GM12878 (cell line): Measurements from ENCODE around the gene CDC14B. TPM values are rescaled to one million over a fixed set of nuclear protein-coding genes. Genes with fewer than 3 reads are reported as not detected.

Experiments
- ATAC-seq: fragments of 200-7000 bp; cut with Tn5 transposase; 3 replicates; pipeline ENCODE4 v1.9.1; 2020; ENCODE audit warnings: mild to moderate bottlenecking, moderate library complexity
- BruUV-seq: library from RNA; stranded (reverse); fragments of 400-500 nt; replicated peaks from 2 replicates; lab custom pipeline; 2021; lab: Mats Ljungman, UMichigan
- CTCF ChIA-PET: fragments of 300-600 bp; sonication (Branson Sonifier 250); formaldehyde crosslinking; extraction: SDS; loops from one replicate; lab custom pipeline; 2021; ENCODE audit warnings: inconsistent platforms; lab: Yijun Ruan, JAX
- POLR2A ChIA-PET: fragments of 350-600 bp; formaldehyde crosslinking; extraction: SDS; loops from one replicate; lab custom pipeline; 2021; ENCODE audit warnings: inconsistent platforms; lab: Charles Lee
- RAD21 ChIA-PET: fragments of 300-600 bp; sonication (Branson Sonifier 250); formaldehyde crosslinking; loops from one replicate; lab custom pipeline; 2023; ENCODE audit warnings: antibody characterized with exemption; ENCODE audit not compliant: unreplicated experiment; lab: Charles Lee
- SMC1A ChIA-PET: fragments of 300-600 bp; sonication (Branson Sonifier 250); formaldehyde crosslinking; loops from one replicate; lab custom pipeline; 2023; ENCODE audit not compliant: unreplicated experiment, uncharacterized antibody; lab: Charles Lee
- DNase-seq: peaks from one replicate; pipeline ENCODE4 v3.0.0-alpha.2; 2011; ENCODE audit warnings: low read depth, low spot score
- FAIRE-seq: peaks from 3 replicates; lab custom pipeline; 2011; peaks lifted over from hg19 to GRCh38; lab: Jason Lieb, UNC
- H2AFZ ChIP-seq: 2 replicates; pipeline ENCODE4 v1.6.0; 2011; ENCODE audit warnings: low read depth, low read length, control low read depth; ENCODE audit not compliant: control insufficient read depth
- H3K27ac ChIP-seq: 2 replicates; pipeline ENCODE4 v1.5.1; 2011; ENCODE audit warnings: control low read depth; ENCODE audit not compliant: control insufficient read depth, insufficient read depth
- H3K27me3 ChIP-seq, 2 experiments: replicated peaks in 1 of 2; 2 replicates each; pipeline versions ENCODE4 v1.6.0 to v1.6.1; 2011; ENCODE audit warnings: low read length in 1 of 2; ENCODE audit not compliant: control insufficient read depth in 2 of 2, insufficient read depth in 2 of 2
- H3K36me3 ChIP-seq, 2 experiments: 2 replicates each; pipeline ENCODE4 v1.5.1; 2011; ENCODE audit warnings: low read length in 1 of 2; ENCODE audit not compliant: control insufficient read depth in 2 of 2, insufficient read depth in 2 of 2
- H3K4me1 ChIP-seq: 2 replicates; pipeline ENCODE4 v1.6.1; 2011; ENCODE audit warnings: mild to moderate bottlenecking, low read length, moderate library complexity, mixed read lengths; ENCODE audit not compliant: control insufficient read depth, insufficient read depth
- H3K4me2 ChIP-seq: 2 replicates; pipeline ENCODE4 v1.6.0; 2011; ENCODE audit warnings: control low read depth; ENCODE audit not compliant: control insufficient read depth, insufficient read depth
- H3K4me3 ChIP-seq: fragments of 200-600 bp; sonication (generic); 2 replicates; pipeline ENCODE4 v1.5.1; 2016
- H3K79me2 ChIP-seq: 2 replicates; pipeline ENCODE4 v1.6.0; 2011; ENCODE audit warnings: low read length; ENCODE audit not compliant: control insufficient read depth, insufficient read depth
- H3K9ac ChIP-seq: 2 replicates; pipeline ENCODE4 v1.8.0; 2011; ENCODE audit warnings: low read length, control low read depth, mixed read lengths; ENCODE audit not compliant: control insufficient read depth, insufficient read depth
- H3K9me3 ChIP-seq: replicated peaks from 3 replicates; pipeline ENCODE4 v1.5.1; 2011; ENCODE audit warnings: mild to moderate bottlenecking, low read length; ENCODE audit not compliant: control insufficient read depth, insufficient read depth
- H4K20me1 ChIP-seq: 2 replicates; pipeline ENCODE4 v1.6.0; 2011; ENCODE audit not compliant: control insufficient read depth, insufficient read depth
- ASH2L ChIP-seq: fragments of 300-600, 200-600 bp; sonication (generic); IDR thresholded peaks from 2 replicates; pipeline ENCODE4 v1.6.1; 2017; ENCODE audit warnings: low read depth, mild to moderate bottlenecking, borderline replicate concordance
- BMI1 ChIP-seq: fragments of 450-650 bp; IDR thresholded peaks from 2 replicates; pipeline ENCODE4 v1.6.1; 2016; ENCODE audit warnings: mild to moderate bottlenecking, moderate library complexity, borderline replicate concordance
- CBX3 ChIP-seq: fragments of 200-600 bp; sonication (generic); IDR thresholded peaks from 2 replicates; pipeline ENCODE4 v1.6.1; 2016; ENCODE audit warnings: low read depth, borderline replicate concordance
- CBX5 ChIP-seq: sonication (generic); IDR thresholded peaks from 2 replicates; pipeline ENCODE4 v1.6.1; 2016; ENCODE audit warnings: low read depth, moderate library complexity, mild to moderate bottlenecking, inconsistent platforms
- CTCF ChIP-seq, 3 experiments: IDR thresholded peaks in 2 of 3; conservative IDR thresholded peaks in 1 of 3; 2 replicates each; pipeline ENCODE4 v1.5.1; 2011; ENCODE audit warnings: low read depth in 3 of 3, low read length in 3 of 3, mild to moderate bottlenecking in 3 of 3, control low read depth in 2 of 3, moderate library complexity in 2 of 3, inconsistent platforms in 1 of 3, mixed read lengths in 1 of 3; ENCODE audit not compliant: control insufficient read depth in 2 of 3, insufficient read depth in 1 of 3; ENCODE audit errors: extremely low read depth in 1 of 3
- E2F4 ChIP-seq: IDR thresholded peaks from 2 replicates; pipeline ENCODE4 v1.6.1; 2012; ENCODE audit warnings: low read depth, low read length, improper control_type of control experiment
- GATAD2B ChIP-seq: fragments of 450-650 bp; conservative IDR thresholded peaks from 2 replicates; pipeline ENCODE4 v1.6.1; 2017; ENCODE audit warnings: low read depth, mild to moderate bottlenecking, moderate library complexity
- HCFC1 ChIP-seq: fragments of 150-350 bp; IDR thresholded peaks from 2 replicates; pipeline ENCODE4 v1.6.1; 2014; ENCODE audit warnings: low read length
- IKZF1 ChIP-seq: fragments of 450-650 bp; conservative IDR thresholded peaks from 2 replicates; pipeline ENCODE4 v1.6.1; 2017; ENCODE audit warnings: antibody characterized with exemption, mild to moderate bottlenecking
- NKRF ChIP-seq: fragments of 450-650 bp; conservative IDR thresholded peaks from 2 replicates; pipeline ENCODE4 v1.6.1; 2017; ENCODE audit warnings: mild to moderate bottlenecking, moderate library complexity
- PAX8 ChIP-seq: fragments of 450-650 bp; IDR thresholded peaks from 2 replicates; pipeline ENCODE4 v1.6.1; 2017; ENCODE audit warnings: mild to moderate bottlenecking, moderate library complexity
- PML ChIP-seq: IDR thresholded peaks from 2 replicates; pipeline ENCODE4 v1.6.1; 2012; ENCODE audit warnings: low read length, inconsistent platforms
- PRDM15 ChIP-seq: fragments of 450-650 bp; formaldehyde crosslinking; IDR thresholded peaks from 2 replicates; pipeline ENCODE4 v1.4.0; 2020; ENCODE audit warnings: mild to moderate bottlenecking, moderate library complexity
- SMAD1 ChIP-seq: fragments of 450-650 bp; IDR thresholded peaks from 2 replicates; pipeline ENCODE4 v1.6.1; 2018; ENCODE audit warnings: mild to moderate bottlenecking, low read depth; ENCODE audit not compliant: partially characterized antibody
- SMAD5 ChIP-seq: IDR thresholded peaks from 2 replicates; pipeline ENCODE4 v1.6.1; 2016; ENCODE audit warnings: antibody characterized with exemption, low read depth
- WGBS: methylation state at CpG from one replicate; pipeline ENCODE4 v1.1.6; 2016; ENCODE audit warnings: low lambda C conversion rate; ENCODE audit not compliant: insufficient replicate concordance, insufficient coverage; ENCODE audit errors: missing lambda C conversion rate; 5-methylcytosine and 5-hydroxymethylcytosine counted together
- in situ Hi-C: fragments of 300-500 bp; cut with MboI; formaldehyde crosslinking; loops from 9 replicates; pipeline ENCODE4 v1.14.3; 2018; ENCODE audit warnings: mixed read lengths
- intact Hi-C: fragments of 100-400 bp; cut with micrococcal nuclease; formaldehyde crosslinking; loops from one replicate; pipeline ENCODE4 v1.14.2; 2022; ENCODE audit not compliant: unreplicated experiment
- polyA plus RNA-seq, 11 experiments: library from polyadenylated mRNA; depleted of rRNA in 4 of 11; unstranded in 6 of 11; stranded (reverse) in 5 of 11; fragments of >200 nt; fragmentation: Nextera tagmentation in 4 of 11; fragmentation: Illumina TruSeq in 1 of 11; extraction: Ambion mirVana in 4 of 11; extraction: Trizol in 1 of 11; gene quantifications; 1 replicate in 1 of 11; 2 replicates in 10 of 11; pipeline versions ENCODE4 v1.2.1 to v1.2.3, GENCODE V29; 2011 to 2016; ENCODE audit warnings: inconsistent platforms in 2 of 11, missing spikeins in 2 of 11, low read depth in 1 of 11
- total RNA-seq, 4 experiments: library from RNA; depleted of rRNA in 3 of 4; stranded (reverse); fragments of >200 nt in 3 of 4; fragmentation: Illumina TruSeq in 1 of 4; extraction: Trizol in 1 of 4; gene quantifications; 2 replicates each; pipeline versions ENCODE4 v1.2.1 to v1.2.3, GENCODE V29; 2013 to 2021

Gene CDC14B
- total and polyA plus RNA-seq, 10 of the 15 experiments (the other 5 are each of a cell fraction or from before 2014, with no cell fraction given): 3.7 to 11.7 (median 6.2) TPM

- POLR2A ChIA-PET: no interaction called here
- Histone ChIP-seq H2AFZ (no peak overlapping the region), H3K79me2 (no peaks in the 10 kb centered on the region), H3K27me3 (peaks cover 0 to 17% of the 10 kb centered on the region in 2 experiments; a peak in 2 of 4 replicates), H3K4me1 (no peaks in the 10 kb centered on the region), H3K36me3 (no peaks in the 10 kb centered on the region), H3K9ac (no peak overlapping the region), H4K20me1 (no peaks in the 10 kb centered on the region), H3K9me3 (no peaks in the 10 kb centered on the region; the same call in 2 of the 3 replicates), H3K27ac (no peak overlapping the region), H3K4me3 (no peak overlapping the region), H3K4me2 (no peak overlapping the region)
- WGBS: 73% methylated on average over 17 of the region's 22 CpGs
- TF ChIP-seq HCFC1 (no peak), ASH2L (no peak), CTCF (IDR thresholded peaks at IDR 0.05 in 2 of 3, conservative IDR thresholded peaks at IDR 0.05 in 1 of 3; ENCODE audit: control insufficient read depth in 2 of 3, extremely low read depth in 1 of 3, insufficient read depth in 1 of 3, low read depth in 3 of 3, low read length in 3 of 3) (no peak), NKRF (no peak), GATAD2B (no peak), PRDM15 (CRISPR knock-in tag) (no peak), SMAD1 (no peak), CBX3 (no peak), CBX5 (no peak), BMI1 (no peak), PAX8 (no peak), PML (no peak), SMAD5 (no peak), IKZF1 (no peak), E2F4 (no peak)
- intact Hi-C loops: no loop called here
- no peak for ATAC-seq
- no TSS peak for BruUV-seq
- FAIRE-seq: no peak
- in situ Hi-C loops: no loop called here
- CTCF ChIA-PET: interaction anchor here (0.6 to 0.8 kb wide), 2 partner anchors 176 to 335 kb away, joined by 3 read pairs; no protein-coding TSS in a partner anchor
- RAD21 ChIA-PET: no interaction called here
- SMC1A ChIA-PET: no interaction called here
- DNase-seq: no peak
Measured at GRCh38 chr9:96617439-96618185, 2.0 kb downstream of the CDC14B start.
